Right lobe of liver (tissue), 4 donors: ENCODE results near the gene SRP68.

Source experiments
- POLR2A ChIP-seq: fragments of 450-650 bp; IDR thresholded peaks from one replicate; pipeline ENCODE4 v1.6.1; 2017; ENCODE audit warnings: antibody characterized with exemption, mild to moderate bottlenecking
- TF ChIP-seq, protein P1 (sequence below), 4 donors: fragments of 200-600 bp in 3 of 4; fragments of 450-650 bp in 1 of 4; IDR thresholded peaks; one replicate each; pipeline versions ENCODE4 v1.5.1 to v1.8.0; 2016 to 2022; ENCODE audit warnings: antibody characterized with exemption in 4 of 4, mild to moderate bottlenecking in 2 of 4
- donor health status: DM: no; HTN: no; CAD: no.
- donor health status: DM: no; HTN: no; CAD: no.
- donor health status: DM: no; HTN: yes; CAD: no.

GRCh38 chr17:76107509-76107908 lies 35.2 kb upstream of the SRP68 start:
- TF ChIP-seq, protein P1, sequence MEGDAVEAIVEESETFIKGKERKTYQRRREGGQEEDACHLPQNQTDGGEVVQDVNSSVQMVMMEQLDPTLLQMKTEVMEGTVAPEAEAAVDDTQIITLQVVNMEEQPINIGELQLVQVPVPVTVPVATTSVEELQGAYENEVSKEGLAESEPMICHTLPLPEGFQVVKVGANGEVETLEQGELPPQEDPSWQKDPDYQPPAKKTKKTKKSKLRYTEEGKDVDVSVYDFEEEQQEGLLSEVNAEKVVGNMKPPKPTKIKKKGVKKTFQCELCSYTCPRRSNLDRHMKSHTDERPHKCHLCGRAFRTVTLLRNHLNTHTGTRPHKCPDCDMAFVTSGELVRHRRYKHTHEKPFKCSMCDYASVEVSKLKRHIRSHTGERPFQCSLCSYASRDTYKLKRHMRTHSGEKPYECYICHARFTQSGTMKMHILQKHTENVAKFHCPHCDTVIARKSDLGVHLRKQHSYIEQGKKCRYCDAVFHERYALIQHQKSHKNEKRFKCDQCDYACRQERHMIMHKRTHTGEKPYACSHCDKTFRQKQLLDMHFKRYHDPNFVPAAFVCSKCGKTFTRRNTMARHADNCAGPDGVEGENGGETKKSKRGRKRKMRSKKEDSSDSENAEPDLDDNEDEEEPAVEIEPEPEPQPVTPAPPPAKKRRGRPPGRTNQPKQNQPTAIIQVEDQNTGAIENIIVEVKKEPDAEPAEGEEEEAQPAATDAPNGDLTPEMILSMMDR (IDR thresholded peaks at IDR 0.05), result peak in 1 of 4 donors; percentile 9
- TF ChIP-seq POLR2A, result no peak
